IgD-negative memory B cell (primary cell): ENCODE data around the gene AMOTL2. TPM values are rescaled to one million over a fixed set of nuclear protein-coding genes. Genes with fewer than 3 reads are reported as not detected.

Experiments used
- H3K27ac Mint-ChIP-seq, 3 donors: one replicate each; pipeline ENCODE4 v1.8.0; 2020 to 2022; ENCODE audit warnings: mild to moderate bottlenecking in 3 of 3, mixed read lengths in 3 of 3, moderate library complexity in 1 of 3
- H3K27me3 Mint-ChIP-seq: one replicate; pipeline ENCODE4 v1.8.0; 2021; ENCODE audit warnings: mixed read lengths
- H3K36me3 Mint-ChIP-seq: one replicate; pipeline ENCODE4 v1.8.0; 2020; ENCODE audit warnings: mild to moderate bottlenecking, mixed read lengths
- H3K4me1 Mint-ChIP-seq, 3 donors: one replicate each; pipeline ENCODE4 v1.8.0; 2020 to 2022; ENCODE audit warnings: mixed read lengths in 3 of 3, mild to moderate bottlenecking in 1 of 3
- H3K4me3 Mint-ChIP-seq, 4 donors: one replicate each; pipeline ENCODE4 v1.8.0; 2020 to 2022; ENCODE audit warnings: mild to moderate bottlenecking in 4 of 4, mixed read lengths in 4 of 4, moderate library complexity in 3 of 4
- H3K9me3 Mint-ChIP-seq, 3 donors: one replicate each; pipeline ENCODE4 v1.8.0; 2020 to 2021; ENCODE audit warnings: mixed read lengths in 3 of 3, mild to moderate bottlenecking in 1 of 3
- polyA plus RNA-seq: library from polyadenylated mRNA; unstranded; fragments of 300-500 nt; fragmentation: Illumina TruSeq; gene quantifications from one replicate; pipeline ENCODE4 v1.2.3, GENCODE V29; 2021

The AMOTL2 gene
- polyA plus RNA-seq, 1 donor from 2014 or later, result not detected

DNA sequence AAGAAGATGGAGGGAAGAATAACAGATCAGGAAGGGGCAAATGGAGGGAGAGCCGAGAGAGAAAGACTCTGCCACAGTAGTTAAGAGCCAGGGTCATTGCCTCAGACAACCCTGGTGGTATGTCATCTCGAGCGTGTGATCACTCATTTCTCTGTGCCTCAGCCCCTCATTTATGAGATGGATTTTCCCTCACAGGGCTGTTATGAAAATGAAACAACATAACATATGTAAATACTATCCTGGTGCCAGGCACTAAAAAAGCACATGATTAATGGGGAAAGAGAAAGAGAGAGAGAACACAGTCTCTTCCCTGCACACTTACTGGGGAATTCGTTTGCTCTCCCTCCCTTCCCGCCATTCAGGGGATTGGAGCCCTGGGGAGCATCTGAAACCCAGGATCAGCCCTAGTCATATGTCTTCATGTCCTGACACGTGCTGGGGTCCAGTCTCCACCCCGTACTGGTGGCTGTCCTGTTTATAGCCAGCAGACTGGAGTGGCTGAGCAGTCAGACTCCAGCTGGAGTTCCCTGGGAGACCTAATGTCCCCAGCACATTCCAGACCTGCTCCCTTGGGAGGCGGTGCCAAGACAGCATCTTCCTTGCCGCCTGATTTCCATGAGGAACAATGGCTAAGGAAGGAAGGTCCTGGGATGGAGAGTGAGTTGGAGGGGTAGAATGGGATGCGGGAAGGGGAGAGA, 14.7 kb upstream of the AMOTL2 start:
- Mint-ChIP-seq H3K27me3 (peaks cover 24% of the 10 kb centered on the region), H3K36me3 (no peaks in the 10 kb centered on the region), H3K9me3 (no peaks in the 10 kb centered on the region), H3K27ac (no peak overlapping the region), H3K4me3 (no peak overlapping the region), H3K4me1 (no peaks in the 10 kb centered on the region)

- Mint-ChIP-seq H3K27ac (no peak overlapping the region), H3K36me3 (no peaks in the 10 kb centered on the region), H3K4me1 (no peaks in the 10 kb centered on the region), H3K9me3 (no peaks in the 10 kb centered on the region), H3K27me3 (peaks cover 22% of the 10 kb centered on the region), H3K4me3 (no peak overlapping the region)
Measured at GRCh38 chr3:134388292-134388691, 14.0 kb upstream of the AMOTL2 start.

- Mint-ChIP-seq H3K27me3 (peaks cover 23% of the 10 kb centered on the region), H3K9me3 (no peaks in the 10 kb centered on the region), H3K36me3 (no peaks in the 10 kb centered on the region), H3K4me1 (no peaks in the 10 kb centered on the region), H3K27ac (no peak overlapping the region), H3K4me3 (no peak overlapping the region)
Measured at GRCh38 chr3:134387293-134387692, 13.0 kb upstream of the AMOTL2 start.

GRCh38 chr3:134384963-134385362, 10.7 kb upstream of the AMOTL2 start:
- Mint-ChIP-seq H3K27ac (no peak overlapping the region), H3K36me3 (no peaks in the 10 kb centered on the region), H3K4me3 (peak overlapping the region in 1 of 4 donors; percentile 62), H3K9me3 (peaks cover 2 to 6% (median 3%) of the 10 kb centered on the region in 3 donors), H3K27me3 (peaks cover 26% of the 10 kb centered on the region), H3K4me1 (peaks cover 4 to 11% (median 5%) of the 10 kb centered on the region in 3 donors)

DNA sequence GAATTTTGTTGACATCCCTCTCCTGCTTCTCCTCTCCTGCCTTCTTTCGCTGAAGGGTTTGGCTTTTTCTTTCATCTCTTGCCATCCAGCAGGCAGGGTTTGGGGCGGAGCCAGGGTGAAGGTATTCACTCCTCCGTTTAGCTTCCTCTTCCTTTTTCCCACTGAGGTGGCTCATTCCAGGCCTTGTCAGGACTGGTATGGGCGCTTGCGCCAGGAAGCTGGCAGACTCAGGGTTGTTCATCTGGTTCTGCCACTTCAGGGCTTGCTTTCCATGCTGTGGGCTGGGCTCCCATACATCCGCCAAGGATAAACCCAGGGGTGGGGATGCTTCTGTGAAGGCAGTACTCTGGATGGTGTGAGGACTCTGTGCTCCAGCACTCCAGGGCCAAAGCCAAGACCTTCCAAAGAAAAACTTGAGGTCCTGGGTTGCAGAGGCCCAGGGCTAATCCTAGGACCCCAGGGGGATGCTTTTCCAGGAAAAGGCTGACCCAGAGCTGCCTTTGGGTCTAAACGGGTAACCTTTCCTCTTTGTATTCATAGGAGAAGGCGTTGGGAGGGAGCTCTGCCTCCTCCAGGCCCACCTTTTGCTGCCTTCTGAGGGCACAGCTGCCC, 7.7 kb upstream of the AMOTL2 start:
- peaks cover 2 to 9% (median 5%) of the 10 kb centered on the region in 3 donors for H3K9me3 Mint-ChIP-seq
- no peak overlapping the region for H3K4me3 Mint-ChIP-seq
- no peak overlapping the region for H3K27ac Mint-ChIP-seq
- H3K27me3 Mint-ChIP-seq, result peaks cover 11% of the 10 kb centered on the region
- H3K36me3 Mint-ChIP-seq, result no peaks in the 10 kb centered on the region
- peaks cover 5 to 12% (median 6%) of the 10 kb centered on the region in 3 donors for H3K4me1 Mint-ChIP-seq

DNA sequence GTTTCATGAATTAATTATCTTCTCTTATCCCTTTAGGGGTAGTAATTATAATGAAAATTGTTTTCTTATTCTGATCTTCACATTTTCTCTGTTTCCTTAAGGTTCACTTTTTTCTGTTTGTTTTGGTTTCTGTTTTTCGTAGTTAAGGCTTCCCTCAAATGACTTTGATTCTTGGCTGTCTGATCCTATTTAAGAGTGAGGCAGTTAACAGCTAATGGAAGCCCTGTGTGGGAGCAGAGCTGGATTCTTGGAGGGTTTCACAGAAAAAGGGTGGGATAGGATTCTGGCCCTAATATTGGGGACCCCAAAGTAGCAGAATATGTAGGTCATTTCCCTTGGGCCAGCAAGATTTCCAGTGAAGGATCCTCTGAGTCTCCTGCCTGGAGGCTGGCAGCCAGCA, 6.8 kb upstream of the AMOTL2 start:
- Mint-ChIP-seq H3K36me3 (no peaks in the 10 kb centered on the region), H3K27ac (no peak overlapping the region), H3K27me3 (peaks cover 11% of the 10 kb centered on the region), H3K4me1 (peaks cover 5 to 12% (median 6%) of the 10 kb centered on the region in 3 donors), H3K9me3 (peaks cover 2 to 9% (median 5%) of the 10 kb centered on the region in 3 donors), H3K4me3 (no peak overlapping the region)

GRCh38 chr3:134380249-134380648, 6.0 kb upstream of the AMOTL2 start:
- H3K36me3 Mint-ChIP-seq, result no peaks in the 10 kb centered on the region
- H3K4me1 Mint-ChIP-seq, result peaks cover 5 to 12% (median 6%) of the 10 kb centered on the region in 3 donors
- H3K4me3 Mint-ChIP-seq, result no peak overlapping the region
- peaks cover 20% of the 10 kb centered on the region for H3K27me3 Mint-ChIP-seq
- H3K27ac Mint-ChIP-seq, result no peak overlapping the region
- H3K9me3 Mint-ChIP-seq, result peaks cover 2 to 9% (median 5%) of the 10 kb centered on the region in 3 donors

- H3K36me3 Mint-ChIP-seq, result peaks cover 2% of the 10 kb centered on the region
- peaks cover 2 to 9% (median 5%) of the 10 kb centered on the region in 3 donors for H3K9me3 Mint-ChIP-seq
- no peak overlapping the region for H3K27ac Mint-ChIP-seq
Measured at GRCh38 chr3:134378818-134379217, 4.6 kb upstream of the AMOTL2 start.

DNA sequence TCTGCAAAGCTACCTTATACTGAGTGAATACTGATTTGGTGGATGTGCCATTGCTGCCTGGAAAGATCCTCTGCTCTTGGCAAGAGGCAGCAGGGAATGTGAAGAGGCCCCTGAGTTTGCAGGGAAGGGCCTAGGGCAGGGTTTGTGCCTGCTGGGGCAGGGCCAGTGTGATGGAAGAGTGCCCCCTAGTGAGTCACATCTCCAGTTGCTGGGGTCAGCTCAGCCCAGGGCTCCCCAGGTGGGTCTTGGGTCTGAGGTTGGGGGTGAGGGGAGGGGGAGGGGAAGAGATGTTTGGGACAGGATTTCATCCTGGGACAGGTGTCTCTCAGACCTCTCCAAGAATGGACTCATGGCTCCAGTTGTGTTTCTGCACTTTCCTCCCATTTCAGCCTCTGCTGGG, 4.1 kb upstream of the AMOTL2 start:
- Mint-ChIP-seq H3K36me3 (peaks cover 2% of the 10 kb centered on the region), H3K4me1 (peaks cover 12% of the 10 kb centered on the region in 3 donors), H3K4me3 (no peak overlapping the region), H3K27me3 (peaks cover 23% of the 10 kb centered on the region), H3K27ac (peak overlapping the region in 1 of 3 donors; percentile 24), H3K9me3 (peaks cover 2 to 9% (median 5%) of the 10 kb centered on the region in 3 donors)

More at GRCh38 chr3:134378818-134379217, 4.6 kb upstream of the AMOTL2 start:
- Mint-ChIP-seq H3K4me3 (no peak overlapping the region), H3K4me1 (peaks cover 12% of the 10 kb centered on the region in 3 donors), H3K27me3 (peaks cover 23% of the 10 kb centered on the region)

- peaks cover 2 to 9% (median 5%) of the 10 kb centered on the region in 3 donors for H3K9me3 Mint-ChIP-seq
- peaks cover 12% of the 10 kb centered on the region in 3 donors for H3K4me1 Mint-ChIP-seq
- peaks cover 28% of the 10 kb centered on the region for H3K27me3 Mint-ChIP-seq
- no peak overlapping the region for H3K4me3 Mint-ChIP-seq
- H3K27ac Mint-ChIP-seq, result peak overlapping the region in 1 of 3 donors; percentile 24
- peaks cover 2% of the 10 kb centered on the region for H3K36me3 Mint-ChIP-seq
Measured at GRCh38 chr3:134377896-134378295, 3.6 kb upstream of the AMOTL2 start.

DNA sequence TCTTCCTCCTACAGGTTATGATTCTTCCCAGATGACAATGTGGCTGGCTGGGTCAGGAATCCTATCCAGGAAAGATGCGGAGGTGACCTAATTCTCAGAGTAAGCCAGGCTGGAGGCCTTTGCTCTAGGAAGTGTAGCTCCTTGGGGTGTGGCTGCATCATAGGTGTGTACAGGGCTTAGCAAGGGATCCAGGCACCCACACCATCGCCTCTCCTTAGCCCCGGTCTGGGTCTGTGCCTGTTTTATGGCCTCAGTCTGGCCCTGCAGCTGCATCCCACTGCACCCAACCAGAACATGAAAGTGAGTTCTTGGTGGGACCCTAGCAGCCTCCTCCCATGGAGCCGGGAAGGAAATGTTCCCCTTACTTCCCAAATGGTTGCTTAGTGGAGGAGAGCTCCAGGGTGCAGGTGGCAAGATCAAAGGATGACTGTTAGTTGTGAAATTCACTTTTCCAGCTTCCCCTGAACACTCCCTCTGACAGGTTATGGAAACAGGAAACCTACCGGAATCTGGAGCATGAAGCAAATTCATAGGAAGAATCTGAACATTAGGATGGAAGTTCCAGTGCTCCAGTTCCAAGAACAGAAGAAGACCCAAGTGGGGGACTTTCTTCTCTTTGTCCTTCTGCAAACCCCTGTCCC, 2.7 kb upstream of the AMOTL2 start:
- peaks cover 2% of the 10 kb centered on the region for H3K36me3 Mint-ChIP-seq
- H3K27ac Mint-ChIP-seq, result peak overlapping the region in 1 of 3 donors; percentile 63
- H3K27me3 Mint-ChIP-seq, result peaks cover 28% of the 10 kb centered on the region
- peaks cover 12% of the 10 kb centered on the region in 3 donors for H3K4me1 Mint-ChIP-seq
- peaks cover 2 to 9% (median 5%) of the 10 kb centered on the region in 3 donors for H3K9me3 Mint-ChIP-seq
- H3K4me3 Mint-ChIP-seq, result no peak overlapping the region

- Mint-ChIP-seq H3K27me3 (peaks cover 29% of the 10 kb centered on the region), H3K4me3 (no peak overlapping the region), H3K36me3 (peaks cover 2% of the 10 kb centered on the region), H3K9me3 (peaks cover 2 to 9% (median 5%) of the 10 kb centered on the region in 3 donors), H3K27ac (peak overlapping the region in 1 of 3 donors; percentile 63), H3K4me1 (peaks cover 12% of the 10 kb centered on the region in 3 donors)
Measured at GRCh38 chr3:134376385-134376765, 2.1 kb upstream of the AMOTL2 start.

DNA sequence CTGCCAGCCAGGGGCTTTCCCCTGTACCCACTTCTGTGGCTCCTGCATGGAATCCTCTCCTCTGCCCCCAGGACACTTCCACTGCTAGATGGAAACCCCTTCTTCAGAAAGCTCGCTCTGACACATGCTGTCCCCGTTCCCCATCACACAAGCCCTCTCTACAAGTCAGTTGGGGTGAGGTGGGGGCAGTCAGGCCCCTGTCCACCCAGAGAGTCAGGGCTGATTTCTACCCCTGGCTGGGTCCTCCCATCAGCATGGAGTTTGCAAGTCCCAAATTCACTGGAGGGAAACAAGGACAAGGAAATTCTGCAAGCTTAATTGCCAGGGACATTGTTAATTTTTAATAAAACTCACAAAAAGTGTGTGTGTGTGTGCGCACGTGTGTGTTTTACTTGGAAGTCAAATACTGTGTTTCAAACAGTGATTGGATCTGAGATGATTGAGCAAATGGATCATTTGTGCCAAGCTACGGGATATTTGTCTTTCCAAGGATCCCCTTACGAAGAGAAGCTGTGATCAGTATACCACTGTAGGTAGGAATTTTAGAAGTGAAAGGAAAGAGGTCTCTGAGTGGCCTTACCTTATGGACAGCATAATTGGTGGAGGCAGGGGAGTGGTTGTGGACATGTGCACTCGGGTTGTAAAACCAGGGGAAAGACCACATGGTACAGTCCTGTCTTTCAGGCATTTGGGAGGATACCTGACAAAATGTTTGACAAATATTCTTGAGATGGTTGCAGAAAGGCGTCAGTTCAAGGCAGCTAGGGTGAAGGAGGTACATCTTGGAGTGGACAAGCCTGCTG, 1.5 kb upstream of the AMOTL2 start:
- Mint-ChIP-seq H3K4me3 (peak overlapping the region in 2 of 4 donors; percentile 13 to 17), H3K4me1 (peaks cover 10 to 12% (median 10%) of the 10 kb centered on the region in 3 donors), H3K36me3 (peaks cover 2% of the 10 kb centered on the region), H3K27me3 (peaks cover 32% of the 10 kb centered on the region), H3K9me3 (peaks cover 0 to 9% (median 5%) of the 10 kb centered on the region in 3 donors), H3K27ac (no peak overlapping the region)

GRCh38 chr3:134374791-134375581, 739 bp upstream of the AMOTL2 start:
- Mint-ChIP-seq H3K4me3 (peak overlapping the region in 3 of 4 donors; percentile 74 to 91 (median 77)), H3K27me3 (peaks cover 29% of the 10 kb centered on the region), H3K4me1 (peaks cover 2 to 7% (median 7%) of the 10 kb centered on the region in 3 donors), H3K36me3 (peaks cover 2% of the 10 kb centered on the region), H3K9me3 (peaks cover 0 to 3% (median 2%) of the 10 kb centered on the region in 3 donors), H3K27ac (no peak overlapping the region)
